ENCODE measurements around the gene VTN. TPM values are rescaled to one million over a fixed set of nuclear protein-coding genes. Genes with fewer than 3 reads are reported as not detected.

VTN gene
- total RNA-seq, 1 donor from 2014 or later, result 1.3 TPM

- no peak for TF ChIP-seq CTCF (IDR thresholded peaks at IDR 0.05)
- Histone ChIP-seq H3K4me3 (peak overlapping the region; percentile 57), H3K9me3 (no peaks in the 10 kb centered on the region), H3K4me1 (peaks cover 22% of the 10 kb centered on the region), H3K36me3 (peaks cover 15% of the 10 kb centered on the region), H3K27ac (peak overlapping the region; percentile 72), H3K27me3 (no peaks in the 10 kb centered on the region)
- ATAC-seq (peak; percentile 91), DNase-seq (peak; percentile 92)
- intact Hi-C loops (cut with DNase I), result no loop called here
Observed at GRCh38 chr17:28384281-28385036, 14.4 kb upstream of the VTN start.

- H3K27ac ChIP-seq, result no peak overlapping the region
Observed at GRCh38 chr17:28381141-28381825, 11.2 kb upstream of the VTN start.

GRCh38 chr17:28379814-28380801 lies 10.0 kb upstream of the VTN start:
- no peak overlapping the region for H3K27ac ChIP-seq
- no peak for TF ChIP-seq CTCF (IDR thresholded peaks at IDR 0.05)
- intact Hi-C loops (cut with DNase I), result loop anchor here (10.0 kb wide), 1 partner anchor 55 kb away; no protein-coding TSS in a partner anchor
- no peaks in the 10 kb centered on the region for H3K9me3 ChIP-seq
- peaks cover 15% of the 10 kb centered on the region for H3K4me1 ChIP-seq
- ATAC-seq (peak; percentile 45), DNase-seq (peak; percentile 64)
- no peak overlapping the region for H3K4me3 ChIP-seq
- H3K27me3 ChIP-seq, result no peaks in the 10 kb centered on the region
- no peaks in the 10 kb centered on the region for H3K36me3 ChIP-seq

More at GRCh38 chr17:28381141-28381825, 11.2 kb upstream of the VTN start:
- H3K36me3 ChIP-seq, result no peaks in the 10 kb centered on the region
- peaks cover 22% of the 10 kb centered on the region for H3K4me1 ChIP-seq
- ATAC-seq (peak; percentile 55), DNase-seq (peak; percentile 84)
- H3K9me3 ChIP-seq, result no peaks in the 10 kb centered on the region
- intact Hi-C loops (cut with DNase I), result no loop called here
- TF ChIP-seq CTCF (IDR thresholded peaks at IDR 0.05), result peak; percentile 34
- H3K27me3 ChIP-seq, result no peaks in the 10 kb centered on the region
- H3K4me3 ChIP-seq, result peak overlapping the region; percentile 30

- TF ChIP-seq CTCF (IDR thresholded peaks at IDR 0.05), result no peak
- Histone ChIP-seq H3K4me1 (peaks cover 28% of the 10 kb centered on the region), H3K4me3 (peak overlapping the region; percentile 58), H3K27me3 (no peaks in the 10 kb centered on the region), H3K27ac (no peak overlapping the region), H3K9me3 (no peaks in the 10 kb centered on the region), H3K36me3 (no peaks in the 10 kb centered on the region)
- ATAC-seq, result no peak
- intact Hi-C loops (cut with DNase I), result loop anchor here (10.0 kb wide), 1 partner anchor 62 kb away; no protein-coding TSS in a partner anchor
- DNase-seq, result peak; percentile 23
Observed at GRCh38 chr17:28372945-28373274, 2.8 kb upstream of the VTN start.

GRCh38 chr17:28372203-28372944 lies 2.3 kb upstream of the VTN start:
- no peaks in the 10 kb centered on the region for H3K9me3 ChIP-seq
- H3K27me3 ChIP-seq, result no peaks in the 10 kb centered on the region
- intact Hi-C loops (cut with DNase I), result loop anchor here (10.0 kb wide), 1 partner anchor 62 kb away; no protein-coding TSS in a partner anchor
- peak; percentile 3 for ATAC-seq
- peak overlapping the region; percentile 58 for H3K4me3 ChIP-seq
- DNase-seq, result peak; percentile 65
- no peak for TF ChIP-seq CTCF (IDR thresholded peaks at IDR 0.05)
- peak overlapping the region; percentile 51 for H3K27ac ChIP-seq
- H3K36me3 ChIP-seq, result no peaks in the 10 kb centered on the region
- peaks cover 28% of the 10 kb centered on the region for H3K4me1 ChIP-seq

Data from upper lobe of right lung (tissue), 1 donor.